Osteocyte (in vitro differentiated cells): ENCODE results near the gene NOTCH1. TPM values are rescaled to one million over a fixed set of nuclear protein-coding genes. Genes with fewer than 3 reads are reported as not detected.

Experiments
- DNase-seq: peaks from one replicate; pipeline ENCODE4 v3.0.0; 2021; ENCODE audit warnings: mixed read lengths; ENCODE audit not compliant: unreplicated experiment; ENCODE audit errors: extremely low spot score
- H3K27ac Mint-ChIP-seq: one replicate; pipeline ENCODE4 v1.8.0; 2021; ENCODE audit warnings: mild to moderate bottlenecking, mixed read lengths; ENCODE audit not compliant: unreplicated experiment
- H3K27me3 Mint-ChIP-seq: one replicate; pipeline ENCODE4 v1.8.0; 2021; ENCODE audit warnings: mixed read lengths; ENCODE audit not compliant: unreplicated experiment
- H3K36me3 Mint-ChIP-seq: one replicate; pipeline ENCODE4 v1.8.0; 2021; ENCODE audit warnings: mixed read lengths; ENCODE audit not compliant: unreplicated experiment
- H3K4me1 Mint-ChIP-seq: one replicate; pipeline ENCODE4 v1.8.0; 2021; ENCODE audit warnings: mixed read lengths; ENCODE audit not compliant: unreplicated experiment
- H3K4me3 Mint-ChIP-seq: one replicate; pipeline ENCODE4 v1.8.0; 2021; ENCODE audit warnings: mild to moderate bottlenecking, moderate library complexity, mixed read lengths; ENCODE audit not compliant: unreplicated experiment
- H3K9me3 Mint-ChIP-seq: one replicate; pipeline ENCODE4 v1.8.0; 2021; ENCODE audit warnings: mixed read lengths; ENCODE audit not compliant: unreplicated experiment
- CTCF ChIP-seq: fragments of 200-600 bp; sonication (generic); IDR thresholded peaks from 2 replicates; pipeline ENCODE4 v1.5.0; 2021; ENCODE audit warnings: antibody characterized with exemption, mild to moderate bottlenecking, moderate library complexity
- total RNA-seq: library from RNA; stranded (reverse); gene quantifications from 2 replicates; pipeline ENCODE4 v1.2.1, GENCODE V29; 2021

NOTCH1 gene
- total RNA-seq, 1 donor from 2014 or later = 44.9 TPM

GRCh38 chr9:136551401-136552116 is 5.7 kb upstream of the NOTCH1 start:
- Mint-ChIP-seq H3K27ac (peak overlapping the region; percentile 89), H3K9me3 (no peaks in the 10 kb centered on the region), H3K4me1 (peaks cover 57% of the 10 kb centered on the region), H3K27me3 (no peaks in the 10 kb centered on the region), H3K36me3 (no peaks in the 10 kb centered on the region), H3K4me3 (no peak overlapping the region)
- no peak for TF ChIP-seq CTCF
- DNase-seq = no peak

GRCh38 chr9:136550439-136551289 is 4.8 kb upstream of the NOTCH1 start:
- peaks cover 57% of the 10 kb centered on the region for H3K4me1 Mint-ChIP-seq
- peak overlapping the region; percentile 89 for H3K27ac Mint-ChIP-seq
- H3K27me3 Mint-ChIP-seq = no peaks in the 10 kb centered on the region
- no peaks in the 10 kb centered on the region for H3K9me3 Mint-ChIP-seq
- H3K4me3 Mint-ChIP-seq = no peak overlapping the region
- no peak for DNase-seq
- no peaks in the 10 kb centered on the region for H3K36me3 Mint-ChIP-seq
- no peak for TF ChIP-seq CTCF

- Mint-ChIP-seq H3K4me1 (peaks cover 56% of the 10 kb centered on the region), H3K27me3 (no peaks in the 10 kb centered on the region), H3K4me3 (no peak overlapping the region), H3K9me3 (no peaks in the 10 kb centered on the region), H3K36me3 (no peaks in the 10 kb centered on the region), H3K27ac (no peak overlapping the region)
- DNase-seq = no peak
- TF ChIP-seq CTCF = no peak
Observed at GRCh38 chr9:136549010-136549980, 3.4 kb upstream of the NOTCH1 start.

GRCh38 chr9:136547508-136548215 is 1.8 kb upstream of the NOTCH1 start:
- Mint-ChIP-seq H3K4me3 (no peak overlapping the region), H3K27me3 (no peaks in the 10 kb centered on the region), H3K27ac (peak overlapping the region; percentile 76), H3K9me3 (no peaks in the 10 kb centered on the region), H3K36me3 (peaks cover 2% of the 10 kb centered on the region), H3K4me1 (peaks cover 68% of the 10 kb centered on the region)
- TF ChIP-seq CTCF = no peak
- DNase-seq = no peak
